ENCODE measurements around the gene ELF2. TPM values are rescaled to one million over a fixed set of nuclear protein-coding genes. Genes with fewer than 3 reads are reported as not detected.

Gene ELF2
- total and polyA plus RNA-seq, 12 donors = 13.3 to 43.5 (median 35.6) TPM

DNA sequence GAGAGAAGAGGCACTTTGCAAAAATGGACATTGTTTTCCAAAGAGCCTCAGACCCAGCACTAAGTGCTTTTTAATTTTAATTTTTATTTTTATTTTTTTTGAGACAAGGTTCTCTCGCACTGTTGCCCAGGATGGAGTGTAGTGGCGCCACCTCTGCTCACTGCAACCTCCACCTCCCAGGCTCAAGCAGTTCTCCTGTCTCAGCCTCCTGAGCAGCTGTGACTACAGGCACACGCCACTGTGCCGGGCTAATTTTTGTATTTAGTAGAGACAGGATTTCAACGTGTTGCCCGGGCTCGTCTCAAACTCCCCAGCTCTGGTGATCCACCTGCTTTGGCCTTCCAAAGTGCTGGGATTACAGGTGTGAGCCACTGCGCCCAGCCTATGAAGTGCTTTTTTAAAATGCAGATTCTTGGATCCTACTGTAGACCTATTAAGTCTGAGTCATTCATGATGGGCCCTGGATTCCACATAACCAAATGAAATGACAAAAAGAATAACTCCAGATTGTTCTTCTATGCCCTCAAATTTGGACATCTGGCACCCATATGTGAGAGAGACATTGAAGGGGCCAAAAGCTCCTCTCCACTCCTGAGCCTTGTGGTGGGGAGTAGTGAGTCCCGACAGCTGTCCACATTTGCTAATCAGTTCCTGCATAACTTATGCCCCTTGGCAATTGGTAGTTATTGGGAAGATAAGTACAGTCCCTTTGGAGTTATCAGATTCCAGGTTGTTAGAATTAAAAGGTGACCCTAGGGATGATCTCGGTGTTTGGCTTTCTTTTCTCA, 157.9 kb downstream of the ELF2 start:
- ATAC-seq (no peak), DNase-seq (no peak)
- peaks cover 0 to 3% (median 0%) of the 10 kb centered on the region in 9 donors for H3K36me3 ChIP-seq
- H3K27me3 ChIP-seq = no peaks in the 10 kb centered on the region
- H3K4me1 ChIP-seq = peaks cover 6 to 62% (median 20%) of the 10 kb centered on the region in 9 donors
- peak overlapping the region in 1 of 10 donors; percentile 77 for H3K4me3 ChIP-seq
- no peaks in the 10 kb centered on the region for H3K9me3 ChIP-seq
- TF ChIP-seq, protein P1, sequence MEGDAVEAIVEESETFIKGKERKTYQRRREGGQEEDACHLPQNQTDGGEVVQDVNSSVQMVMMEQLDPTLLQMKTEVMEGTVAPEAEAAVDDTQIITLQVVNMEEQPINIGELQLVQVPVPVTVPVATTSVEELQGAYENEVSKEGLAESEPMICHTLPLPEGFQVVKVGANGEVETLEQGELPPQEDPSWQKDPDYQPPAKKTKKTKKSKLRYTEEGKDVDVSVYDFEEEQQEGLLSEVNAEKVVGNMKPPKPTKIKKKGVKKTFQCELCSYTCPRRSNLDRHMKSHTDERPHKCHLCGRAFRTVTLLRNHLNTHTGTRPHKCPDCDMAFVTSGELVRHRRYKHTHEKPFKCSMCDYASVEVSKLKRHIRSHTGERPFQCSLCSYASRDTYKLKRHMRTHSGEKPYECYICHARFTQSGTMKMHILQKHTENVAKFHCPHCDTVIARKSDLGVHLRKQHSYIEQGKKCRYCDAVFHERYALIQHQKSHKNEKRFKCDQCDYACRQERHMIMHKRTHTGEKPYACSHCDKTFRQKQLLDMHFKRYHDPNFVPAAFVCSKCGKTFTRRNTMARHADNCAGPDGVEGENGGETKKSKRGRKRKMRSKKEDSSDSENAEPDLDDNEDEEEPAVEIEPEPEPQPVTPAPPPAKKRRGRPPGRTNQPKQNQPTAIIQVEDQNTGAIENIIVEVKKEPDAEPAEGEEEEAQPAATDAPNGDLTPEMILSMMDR (IDR thresholded peaks at IDR 0.05) = no peak
- intact Hi-C loops (cut with DNase I) = no loop called here
- WGBS, 2 donors = 89 to 90% methylated on average over 10 of the region's 10 CpGs
- H3K27ac ChIP-seq = no peak overlapping the region

DNA sequence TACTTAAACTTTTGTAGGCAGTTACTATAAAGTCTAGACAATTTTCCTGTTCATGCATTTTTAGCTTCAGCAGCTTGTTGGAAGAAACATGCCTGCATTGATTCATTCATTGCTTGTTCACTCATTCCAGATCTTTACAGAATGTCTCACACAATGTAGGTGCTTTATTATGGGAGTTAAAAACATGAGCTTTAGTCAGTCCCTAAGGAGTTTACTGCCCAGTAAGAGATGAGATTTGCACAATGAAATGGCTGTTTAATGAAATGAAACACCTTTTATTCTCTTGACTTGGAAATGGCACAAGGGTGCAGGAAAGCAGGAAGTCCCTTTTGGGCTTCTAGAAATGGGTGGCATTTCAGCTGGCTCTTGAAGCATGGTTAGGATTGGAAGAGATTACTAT, 158.5 kb downstream of the ELF2 start:
- DNase-seq (no peak), ATAC-seq (no peak)
- Histone ChIP-seq H3K4me1 (peaks cover 7 to 68% (median 24%) of the 10 kb centered on the region in 9 donors), H3K36me3 (peaks cover 0 to 3% (median 0%) of the 10 kb centered on the region in 9 donors), H3K9me3 (no peaks in the 10 kb centered on the region), H3K4me3 (peak overlapping the region in 1 of 10 donors; percentile 77), H3K27ac (no peak overlapping the region), H3K27me3 (no peaks in the 10 kb centered on the region)
- TF ChIP-seq, protein P1 (IDR thresholded peaks at IDR 0.05) = no peak
- intact Hi-C loops (cut with DNase I) = no loop called here

DNA sequence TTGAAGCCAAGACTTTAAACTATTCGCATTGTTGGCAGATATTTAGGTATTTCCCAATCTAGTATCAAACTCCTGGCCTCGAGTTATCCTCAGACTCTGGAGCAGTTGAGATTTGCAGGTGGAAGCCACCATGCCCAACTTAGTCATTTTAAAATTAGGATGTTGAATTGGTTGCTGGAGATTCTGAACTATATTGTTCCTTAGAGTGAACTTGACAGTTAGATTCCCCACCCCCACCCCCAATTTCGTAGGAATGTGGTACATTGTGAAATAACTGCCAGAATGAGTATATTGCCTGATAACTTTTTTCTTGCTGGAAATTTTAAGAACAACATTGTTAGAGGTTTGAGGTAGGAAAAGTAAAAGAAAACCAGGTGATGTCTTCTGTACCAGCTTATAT, 159.2 kb downstream of the ELF2 start:
- intact Hi-C loops (cut with DNase I) = no loop called here
- no peak for ATAC-seq

GRCh38 chr4:139015948-139016471, 161.0 kb downstream of the ELF2 start:
- Histone ChIP-seq H3K4me3 (peak overlapping the region; percentile 56 to 89 (median 70)), H3K36me3 (peaks cover 0 to 3% (median 0%) of the 10 kb centered on the region in 9 donors), H3K27me3 (no peaks in the 10 kb centered on the region), H3K27ac (peak overlapping the region; percentile 83 to 96 (median 90)), H3K9me3 (no peaks in the 10 kb centered on the region), H3K4me1 (peaks cover 7 to 58% (median 24%) of the 10 kb centered on the region in 9 donors)
- ATAC-seq = peak in 4 of 8 donors; percentile 4 to 81 (median 11)
- TF ChIP-seq, protein P1 (IDR thresholded peaks at IDR 0.05) = peak in 2 of 9 donors; percentile 4 to 5
- DNase-seq = peak in 1 of 2 donors; percentile 17
- WGBS, 2 donors = 0% methylated on average over 50 to 55 of the region's 55 CpGs
- intact Hi-C loops (cut with DNase I) = no loop called here

More for the DNA sequence above, 159.2 kb downstream of the ELF2 start:
- Histone ChIP-seq H3K36me3 (peaks cover 0 to 3% (median 0%) of the 10 kb centered on the region in 9 donors), H3K4me1 (peaks cover 7 to 68% (median 24%) of the 10 kb centered on the region in 9 donors), H3K9me3 (no peaks in the 10 kb centered on the region), H3K27me3 (no peaks in the 10 kb centered on the region), H3K4me3 (peak overlapping the region in 1 of 10 donors; percentile 77), H3K27ac (no peak overlapping the region)
- TF ChIP-seq, protein P1 (IDR thresholded peaks at IDR 0.05) = no peak
- 76 to 82% methylated on average over 3 of the region's 3 CpGs for WGBS, 2 donors
- DNase-seq = no peak
